Astrocyte (in vitro differentiated cells and primary cell): ENCODE data around the gene PHF21B.

Source experiments
- EZH2 ChIP-seq: IDR thresholded peaks from 2 replicates; pipeline ENCODE4 v1.6.1; 2012; ENCODE audit warnings: mild to moderate bottlenecking, low read length, inconsistent platforms; ENCODE audit not compliant: insufficient read depth
- TF ChIP-seq, protein P1 (sequence below): IDR thresholded peaks from 2 replicates; pipeline ENCODE4 v1.5.1; 2011; ENCODE audit warnings: low read depth, mild to moderate bottlenecking, inconsistent platforms, low read length, moderate library complexity; ENCODE audit not compliant: insufficient read depth

DNA sequence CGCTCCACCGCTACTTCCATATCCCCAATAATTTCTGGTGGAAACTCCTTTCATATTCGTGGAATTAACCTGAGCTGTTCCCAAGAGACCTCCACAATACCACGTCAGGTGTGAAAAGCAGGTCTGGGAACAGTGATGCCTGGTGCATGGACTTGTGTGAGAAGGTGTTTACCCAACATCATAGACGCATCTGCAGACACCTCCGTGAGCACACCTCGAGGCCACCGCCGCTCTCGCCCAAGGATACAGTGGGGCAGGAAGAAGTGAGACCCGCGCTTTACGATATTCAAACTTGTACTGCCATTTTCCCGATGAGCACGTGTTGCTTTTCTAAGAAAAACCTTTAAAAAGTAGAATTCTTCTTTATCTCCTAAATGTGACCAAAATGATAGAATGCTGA lies 8.2 kb downstream of the PHF21B start:
- TF ChIP-seq, protein P1, sequence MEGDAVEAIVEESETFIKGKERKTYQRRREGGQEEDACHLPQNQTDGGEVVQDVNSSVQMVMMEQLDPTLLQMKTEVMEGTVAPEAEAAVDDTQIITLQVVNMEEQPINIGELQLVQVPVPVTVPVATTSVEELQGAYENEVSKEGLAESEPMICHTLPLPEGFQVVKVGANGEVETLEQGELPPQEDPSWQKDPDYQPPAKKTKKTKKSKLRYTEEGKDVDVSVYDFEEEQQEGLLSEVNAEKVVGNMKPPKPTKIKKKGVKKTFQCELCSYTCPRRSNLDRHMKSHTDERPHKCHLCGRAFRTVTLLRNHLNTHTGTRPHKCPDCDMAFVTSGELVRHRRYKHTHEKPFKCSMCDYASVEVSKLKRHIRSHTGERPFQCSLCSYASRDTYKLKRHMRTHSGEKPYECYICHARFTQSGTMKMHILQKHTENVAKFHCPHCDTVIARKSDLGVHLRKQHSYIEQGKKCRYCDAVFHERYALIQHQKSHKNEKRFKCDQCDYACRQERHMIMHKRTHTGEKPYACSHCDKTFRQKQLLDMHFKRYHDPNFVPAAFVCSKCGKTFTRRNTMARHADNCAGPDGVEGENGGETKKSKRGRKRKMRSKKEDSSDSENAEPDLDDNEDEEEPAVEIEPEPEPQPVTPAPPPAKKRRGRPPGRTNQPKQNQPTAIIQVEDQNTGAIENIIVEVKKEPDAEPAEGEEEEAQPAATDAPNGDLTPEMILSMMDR, result no peak
- TF ChIP-seq EZH2, result no peak
